HG03442 (cell line): Measurements from ENCODE around the gene PRR14L.
"Not testable (repeated sequence)": the region's sequence is repeated elsewhere in the genome, so short reads cannot be mapped to it uniquely, and the experiment has no call there.

Experiments used
- ATAC-seq: cut with Tn5 transposase; IDR thresholded peaks from one replicate; pipeline ENCODE4 v1.9.1; 2021; ENCODE audit warnings: mild to moderate bottlenecking, moderate library complexity; ENCODE audit not compliant: unreplicated experiment

Gene PRR14L

GRCh38 chr22:31749636-31750364 is at the start of gene PRR14L:
PRR14L (minus strand) TSS chr22:31750132; CDS start chr22:31738860, 11,272 bp downstream.
- ATAC-seq: peak; percentile 57

- not testable (repeated sequence) for ATAC-seq
Observed at GRCh38 chr22:31799358-31799757, 49.4 kb upstream of the PRR14L start.

- ATAC-seq: no peak
Observed at GRCh38 chr22:31790240-31790639, 40.3 kb upstream of the PRR14L start.

GRCh38 chr22:31789803-31790202 is 39.9 kb upstream of the PRR14L start:
- ATAC-seq: no peak

GRCh38 chr22:31776231-31776630 is 26.3 kb upstream of the PRR14L start:
- ATAC-seq: no peak

- no peak for ATAC-seq
Observed at GRCh38 chr22:31773416-31773815, 23.5 kb upstream of the PRR14L start.

GRCh38 chr22:31768422-31769059 is 18.6 kb upstream of the PRR14L start:
- ATAC-seq: no peak

- ATAC-seq: no peak
Observed at GRCh38 chr22:31764785-31765184, 14.9 kb upstream of the PRR14L start.

GRCh38 chr22:31758860-31759259 is 8.9 kb upstream of the PRR14L start:
- ATAC-seq: not testable (repeated sequence)

GRCh38 chr22:31757265-31757664 is 7.3 kb upstream of the PRR14L start:
- ATAC-seq: no peak

GRCh38 chr22:31754813-31755212 is 4.9 kb upstream of the PRR14L start:
- ATAC-seq: no peak

GRCh38 chr22:31753634-31754501 is 3.9 kb upstream of the PRR14L start, which contains the start of gene DEPDC5:
DEPDC5 (plus strand) TSS chr22:31754019; CDS start chr22:31754922, 903 bp downstream.
- ATAC-seq: peak; percentile 69

- ATAC-seq: no peak
Observed at GRCh38 chr22:31753005-31753633, 3.2 kb upstream of the PRR14L start.

GRCh38 chr22:31752096-31752847 is 2.3 kb upstream of the PRR14L start:
- ATAC-seq: no peak

GRCh38 chr22:31750365-31751284 is 693 bp upstream of the PRR14L start:
- ATAC-seq: no peak

- ATAC-seq: no peak
Observed at GRCh38 chr22:31748490-31748889, 1.4 kb downstream of the PRR14L start.

- ATAC-seq: no peak
Observed at GRCh38 chr22:31747441-31747840, 2.5 kb downstream of the PRR14L start.

GRCh38 chr22:31743871-31744270 is 6.1 kb downstream of the PRR14L start:
- ATAC-seq: no peak

- ATAC-seq: no peak
Observed at GRCh38 chr22:31742682-31743081, 7.2 kb downstream of the PRR14L start.
